Panc1 (cell line): ENCODE measurements around the gene GPD1L. TPM values are rescaled to one million over a fixed set of nuclear protein-coding genes. Genes with fewer than 3 reads are reported as not detected.

ENCODE experiments used
- ATAC-seq: fragments of 200-7000 bp; cut with Tn5 transposase; 2 replicates; pipeline ENCODE4 v1.9.1; 2020; ENCODE audit warnings: mild to moderate bottlenecking, moderate library complexity
- BruUV-seq: library from RNA; stranded (reverse); fragments of 400-500 nt; replicated peaks from 2 replicates; lab custom pipeline; 2021; lab: Mats Ljungman, UMichigan
- CTCF ChIA-PET: fragments of 300-600 bp; sonication (Branson Sonifier 250); formaldehyde crosslinking; loops from one replicate; lab custom pipeline; 2022; ENCODE audit warnings: antibody characterized with exemption; lab: Charles Lee
- POLR2A ChIA-PET: fragments of 300-600 bp; sonication (Branson Sonifier 250); formaldehyde crosslinking; loops from one replicate; lab custom pipeline; 2022; ENCODE audit warnings: antibody characterized with exemption; lab: Charles Lee
- DNase-seq: peaks from one replicate; pipeline ENCODE4 v3.0.0-alpha.2; 2010; ENCODE audit warnings: low read depth, low spot score
- H3K27ac ChIP-seq: 2 replicates; pipeline ENCODE4 v1.5.1; 2011; ENCODE audit warnings: mild to moderate bottlenecking, low read length, inconsistent platforms
- H3K27me3 ChIP-seq: fragments of 200-500 bp; sonication (Bioruptor generic); 2 replicates; pipeline ENCODE4 v1.6.0; 2014; ENCODE audit warnings: low read length, inconsistent platforms; ENCODE audit not compliant: control insufficient read depth, insufficient read depth
- H3K36me3 ChIP-seq: fragments of 200-500 bp; sonication (Bioruptor generic); 2 replicates; pipeline ENCODE4 v1.5.1; 2014; ENCODE audit warnings: inconsistent platforms, mild to moderate bottlenecking, low read length, moderate library complexity; ENCODE audit not compliant: control insufficient read depth, insufficient read depth
- H3K4me1 ChIP-seq: 2 replicates; pipeline ENCODE4 v1.5.1; 2011; ENCODE audit warnings: inconsistent platforms, mild to moderate bottlenecking, low read length, moderate library complexity; ENCODE audit not compliant: control insufficient read depth, insufficient read depth
- H3K4me3 ChIP-seq, 2 experiments: 2 replicates each; pipeline ENCODE4 v1.5.1; 2011 to 2012; ENCODE audit warnings: low read depth in 2 of 2, low read length in 2 of 2, mild to moderate bottlenecking in 2 of 2, inconsistent platforms in 1 of 2, moderate library complexity in 1 of 2
- H3K9me3 ChIP-seq: fragments of 200-500 bp; sonication (Bioruptor generic); 2 replicates; pipeline ENCODE4 v1.5.1; 2014; ENCODE audit warnings: low read depth, mild to moderate bottlenecking, inconsistent platforms, low read length, moderate library complexity; ENCODE audit not compliant: control insufficient read depth, insufficient read depth
- POLR2AphosphoS5 ChIP-seq: IDR thresholded peaks from 2 replicates; pipeline ENCODE4 v1.6.1; 2012; ENCODE audit warnings: mild to moderate bottlenecking, low read depth, low read length, moderate library complexity
- SIN3A ChIP-seq: IDR thresholded peaks from 2 replicates; pipeline ENCODE4 v1.6.1; 2012; ENCODE audit warnings: low read depth, mild to moderate bottlenecking, low read length, moderate library complexity, borderline replicate concordance; ENCODE audit not compliant: insufficient read depth
- TCF7L2 ChIP-seq: IDR thresholded peaks from 2 replicates; pipeline ENCODE4 v1.6.1; 2011; ENCODE audit warnings: mild to moderate bottlenecking, low read depth, low read length, inconsistent platforms
- in situ Hi-C: cut with HindIII; loops from 2 replicates; pipeline ENCODE4 v1.10.0; 2016; ENCODE audit warnings: low sequenced_read_pairs, low pct_unique_long_range_greater_than_20kb
- intact Hi-C: fragments of 100-400 bp; cut with micrococcal nuclease; formaldehyde crosslinking; loops from one replicate; pipeline ENCODE4 v1.10.0; 2022; ENCODE audit not compliant: unreplicated experiment
- total RNA-seq: library from RNA; stranded (reverse); gene quantifications from one replicate; pipeline ENCODE4 v1.2.1, GENCODE V29; 2021; ENCODE audit not compliant: unreplicated experiment
- TF ChIP-seq, protein P1 (sequence below): fragments of 450-650 bp; IDR thresholded peaks from 2 replicates; pipeline ENCODE4 v1.5.1; 2017; ENCODE audit warnings: mild to moderate bottlenecking
- TF ChIP-seq, protein P2 (sequence below), 2 experiments: IDR thresholded peaks; 2 replicates each; pipeline ENCODE4 v1.6.1; 2011 to 2012; ENCODE audit warnings: low read depth in 2 of 2, control low read depth in 1 of 2, low read length in 1 of 2, mild to moderate bottlenecking in 1 of 2, moderate library complexity in 1 of 2; ENCODE audit not compliant: insufficient read depth in 1 of 2

Gene GPD1L
- total RNA-seq, 1 experiment from 2014 or later: 10.5 TPM

- TF ChIP-seq, protein P1, sequence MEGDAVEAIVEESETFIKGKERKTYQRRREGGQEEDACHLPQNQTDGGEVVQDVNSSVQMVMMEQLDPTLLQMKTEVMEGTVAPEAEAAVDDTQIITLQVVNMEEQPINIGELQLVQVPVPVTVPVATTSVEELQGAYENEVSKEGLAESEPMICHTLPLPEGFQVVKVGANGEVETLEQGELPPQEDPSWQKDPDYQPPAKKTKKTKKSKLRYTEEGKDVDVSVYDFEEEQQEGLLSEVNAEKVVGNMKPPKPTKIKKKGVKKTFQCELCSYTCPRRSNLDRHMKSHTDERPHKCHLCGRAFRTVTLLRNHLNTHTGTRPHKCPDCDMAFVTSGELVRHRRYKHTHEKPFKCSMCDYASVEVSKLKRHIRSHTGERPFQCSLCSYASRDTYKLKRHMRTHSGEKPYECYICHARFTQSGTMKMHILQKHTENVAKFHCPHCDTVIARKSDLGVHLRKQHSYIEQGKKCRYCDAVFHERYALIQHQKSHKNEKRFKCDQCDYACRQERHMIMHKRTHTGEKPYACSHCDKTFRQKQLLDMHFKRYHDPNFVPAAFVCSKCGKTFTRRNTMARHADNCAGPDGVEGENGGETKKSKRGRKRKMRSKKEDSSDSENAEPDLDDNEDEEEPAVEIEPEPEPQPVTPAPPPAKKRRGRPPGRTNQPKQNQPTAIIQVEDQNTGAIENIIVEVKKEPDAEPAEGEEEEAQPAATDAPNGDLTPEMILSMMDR: no peak
- no peak for TF ChIP-seq SIN3A
- TF ChIP-seq, protein P2, sequence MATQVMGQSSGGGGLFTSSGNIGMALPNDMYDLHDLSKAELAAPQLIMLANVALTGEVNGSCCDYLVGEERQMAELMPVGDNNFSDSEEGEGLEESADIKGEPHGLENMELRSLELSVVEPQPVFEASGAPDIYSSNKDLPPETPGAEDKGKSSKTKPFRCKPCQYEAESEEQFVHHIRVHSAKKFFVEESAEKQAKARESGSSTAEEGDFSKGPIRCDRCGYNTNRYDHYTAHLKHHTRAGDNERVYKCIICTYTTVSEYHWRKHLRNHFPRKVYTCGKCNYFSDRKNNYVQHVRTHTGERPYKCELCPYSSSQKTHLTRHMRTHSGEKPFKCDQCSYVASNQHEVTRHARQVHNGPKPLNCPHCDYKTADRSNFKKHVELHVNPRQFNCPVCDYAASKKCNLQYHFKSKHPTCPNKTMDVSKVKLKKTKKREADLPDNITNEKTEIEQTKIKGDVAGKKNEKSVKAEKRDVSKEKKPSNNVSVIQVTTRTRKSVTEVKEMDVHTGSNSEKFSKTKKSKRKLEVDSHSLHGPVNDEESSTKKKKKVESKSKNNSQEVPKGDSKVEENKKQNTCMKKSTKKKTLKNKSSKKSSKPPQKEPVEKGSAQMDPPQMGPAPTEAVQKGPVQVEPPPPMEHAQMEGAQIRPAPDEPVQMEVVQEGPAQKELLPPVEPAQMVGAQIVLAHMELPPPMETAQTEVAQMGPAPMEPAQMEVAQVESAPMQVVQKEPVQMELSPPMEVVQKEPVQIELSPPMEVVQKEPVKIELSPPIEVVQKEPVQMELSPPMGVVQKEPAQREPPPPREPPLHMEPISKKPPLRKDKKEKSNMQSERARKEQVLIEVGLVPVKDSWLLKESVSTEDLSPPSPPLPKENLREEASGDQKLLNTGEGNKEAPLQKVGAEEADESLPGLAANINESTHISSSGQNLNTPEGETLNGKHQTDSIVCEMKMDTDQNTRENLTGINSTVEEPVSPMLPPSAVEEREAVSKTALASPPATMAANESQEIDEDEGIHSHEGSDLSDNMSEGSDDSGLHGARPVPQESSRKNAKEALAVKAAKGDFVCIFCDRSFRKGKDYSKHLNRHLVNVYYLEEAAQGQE (IDR thresholded peaks at IDR 0.05; ENCODE audit: insufficient read depth in 1 of 2, low read depth in 2 of 2, low read length in 1 of 2): no peak
- no peak for TF ChIP-seq TCF7L2
- no peak for TF ChIP-seq POLR2AphosphoS5
- no peak for DNase-seq
- CTCF ChIA-PET: no interaction called here
These were observed 94.1 kb downstream of the GPD1L start for GRCh38 chr3:32200490-32200889.

DNA sequence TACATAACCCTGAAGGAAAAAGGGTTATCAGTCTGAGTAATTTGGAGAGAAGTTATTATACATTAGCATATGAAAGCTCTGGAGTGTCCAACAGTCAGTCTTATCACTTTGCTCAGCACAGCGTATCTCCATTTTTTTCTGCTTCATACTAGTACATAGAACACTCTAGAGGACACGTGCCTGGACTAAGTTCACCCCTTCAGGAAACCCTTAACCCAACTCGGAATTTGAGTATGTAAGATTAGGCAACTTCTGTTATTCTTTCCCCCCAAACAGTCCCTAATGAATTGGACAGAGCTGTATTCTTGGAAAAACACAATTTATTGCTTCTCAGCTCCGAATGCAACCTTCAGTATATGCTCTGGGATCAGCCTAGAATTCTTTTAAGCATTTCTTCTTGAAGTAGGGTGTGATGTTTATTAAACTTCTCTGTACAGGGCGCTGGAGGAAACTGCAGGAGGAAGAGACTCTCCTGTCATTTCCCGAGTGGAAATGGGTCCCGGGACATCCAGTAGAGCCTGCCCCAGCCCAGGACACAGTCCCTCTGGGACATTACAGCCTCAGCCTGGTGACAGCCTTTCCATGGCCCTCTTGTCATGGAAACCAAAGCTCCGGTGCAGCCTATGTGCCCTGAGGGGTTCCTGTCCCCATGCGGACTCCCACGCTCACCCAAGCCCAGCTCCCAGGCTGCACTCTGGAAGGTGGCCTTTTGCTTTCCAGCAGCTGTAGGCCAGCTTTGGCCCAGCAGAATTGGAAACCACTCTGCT, 94.8 kb downstream of the GPD1L start:
- Histone ChIP-seq H3K36me3 (no peaks in the 10 kb centered on the region), H3K27me3 (no peaks in the 10 kb centered on the region; the same call in 1 of the 2 replicates), H3K4me1 (no peaks in the 10 kb centered on the region), H3K4me3 (no peak overlapping the region), H3K9me3 (no peaks in the 10 kb centered on the region), H3K27ac (no peak overlapping the region)
- ChIA-PET POLR2A (no interaction called here), CTCF (no interaction called here)
- TF ChIP-seq SIN3A: no peak
- TF ChIP-seq, protein P1: no peak
- TF ChIP-seq POLR2AphosphoS5: no peak
- TF ChIP-seq, protein P2 (IDR thresholded peaks at IDR 0.05; ENCODE audit: insufficient read depth in 1 of 2, low read depth in 2 of 2, low read length in 1 of 2): no peak
- no peak for TF ChIP-seq TCF7L2
- in situ Hi-C loops (no loop called here), intact Hi-C loops (no loop called here)
- DNase-seq: no peak
- no TSS peak for BruUV-seq
- ATAC-seq: no peak

More at GRCh38 chr3:32200490-32200889, 94.1 kb downstream of the GPD1L start:
- ATAC-seq: no peak
- Histone ChIP-seq H3K4me1 (no peaks in the 10 kb centered on the region), H3K27ac (no peak overlapping the region), H3K27me3 (no peaks in the 10 kb centered on the region; the same call in 1 of the 2 replicates), H3K4me3 (no peak overlapping the region), H3K9me3 (no peaks in the 10 kb centered on the region), H3K36me3 (no peaks in the 10 kb centered on the region)
- no TSS peak for BruUV-seq
- in situ Hi-C loops (no loop called here), intact Hi-C loops (no loop called here)
- POLR2A ChIA-PET: no interaction called here
